Fibroblast of gingiva (primary cell): ENCODE measurements around the gene TP53I11.
A peak's percentile ranks its signal among the peaks of the same experiment; 100 is the strongest.

Source experiments
- DNase-seq: peaks from one replicate; pipeline ENCODE4 v3.0.0-alpha.2; 2011; ENCODE audit warnings: low read depth

TP53I11 gene

GRCh38 chr11:44912270-44912987 lies 38.3 kb downstream of the TP53I11 start:
- DNase-seq, result no peak

DNA sequence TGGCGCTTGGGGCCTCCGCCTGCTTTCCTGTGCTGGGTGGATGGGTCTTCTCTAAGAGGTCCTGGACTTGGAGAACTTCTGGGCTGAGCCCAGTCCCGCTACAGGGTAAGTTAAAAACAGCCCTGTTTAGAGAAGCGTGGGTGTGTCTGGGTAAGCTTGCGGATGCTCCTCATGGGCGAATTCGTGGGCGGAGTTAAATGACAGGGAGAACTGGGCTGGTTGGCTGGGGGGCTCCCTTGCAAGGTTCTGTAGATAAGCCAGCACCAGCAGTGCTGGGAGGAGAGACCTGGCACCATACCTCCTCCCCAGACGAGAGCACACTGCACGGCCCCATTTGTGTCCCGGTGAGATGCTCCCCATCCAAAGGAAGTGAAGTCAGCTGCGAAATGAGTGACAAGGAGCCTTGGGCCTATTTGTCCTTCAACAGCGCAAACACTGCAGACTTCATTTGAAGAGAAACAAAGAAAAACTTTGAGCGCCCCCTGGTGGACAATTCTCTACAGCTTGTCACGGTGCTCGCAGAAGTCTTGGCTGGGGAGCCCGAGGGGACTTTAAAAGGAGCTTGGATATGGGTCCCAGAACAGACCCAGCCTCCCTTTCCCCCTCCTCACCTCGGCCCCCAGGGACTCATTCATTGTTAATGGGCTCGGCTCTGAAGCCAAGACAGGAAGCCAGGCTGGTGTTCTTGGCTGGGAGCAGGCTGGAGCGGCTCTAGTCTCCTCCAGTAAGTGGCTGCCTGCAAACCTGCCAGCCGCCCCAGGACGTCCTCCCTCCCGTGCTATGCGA lies 39.5 kb downstream of the TP53I11 start:
- peak; percentile 64 for DNase-seq

GRCh38 chr11:44910591-44910990 lies 40.1 kb downstream of the TP53I11 start:
- no peak for DNase-seq

GRCh38 chr11:44909557-44909956 lies 41.1 kb downstream of the TP53I11 start:
- DNase-seq, result no peak

GRCh38 chr11:44906649-44907048 lies 44.0 kb downstream of the TP53I11 start:
- DNase-seq, result no peak

GRCh38 chr11:44905131-44905866 lies 45.4 kb downstream of the TP53I11 start:
- DNase-seq, result no peak

- DNase-seq, result no peak
Observed at GRCh38 chr11:44904261-44905020, 46.2 kb downstream of the TP53I11 start.

- DNase-seq, result no peak
Observed at GRCh38 chr11:44903518-44903917, 47.2 kb downstream of the TP53I11 start.

GRCh38 chr11:44903035-44903434 lies 47.6 kb downstream of the TP53I11 start:
- no peak for DNase-seq

GRCh38 chr11:44901786-44902185 lies 48.9 kb downstream of the TP53I11 start:
- no peak for DNase-seq

DNA sequence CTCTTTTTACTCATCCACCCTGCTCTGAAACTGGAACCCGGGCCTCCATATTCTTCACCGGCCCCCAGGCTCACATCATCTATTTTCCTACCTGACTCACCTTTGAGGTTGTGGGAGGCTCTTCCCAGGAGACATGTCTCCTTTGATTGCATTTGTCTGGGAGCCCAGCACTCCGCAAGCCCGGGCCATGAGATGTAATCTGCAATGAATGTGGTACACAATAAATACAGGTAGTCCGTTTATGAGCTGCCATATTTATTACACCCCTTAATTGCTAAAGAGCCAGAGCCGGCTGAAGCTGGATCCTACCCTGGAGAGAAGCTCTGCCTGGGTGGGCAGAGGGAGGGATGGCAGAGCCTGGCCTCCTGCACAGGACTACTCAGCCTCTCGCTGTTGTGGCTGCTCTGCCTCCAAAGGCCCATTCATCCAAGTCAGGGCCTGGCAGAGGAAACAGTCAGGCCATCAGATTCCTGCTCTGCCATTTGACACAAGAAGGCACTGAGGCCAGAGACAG lies 49.5 kb downstream of the TP53I11 start:
- DNase-seq, result no peak

- peak; percentile 37 for DNase-seq
Observed at GRCh38 chr11:44899959-44900358, 50.7 kb downstream of the TP53I11 start.

- DNase-seq, result peak; percentile 13
Observed at GRCh38 chr11:44893846-44894617, 56.7 kb downstream of the TP53I11 start.

- no peak for DNase-seq
Observed at GRCh38 chr11:44893308-44893822, 57.3 kb downstream of the TP53I11 start.

DNA sequence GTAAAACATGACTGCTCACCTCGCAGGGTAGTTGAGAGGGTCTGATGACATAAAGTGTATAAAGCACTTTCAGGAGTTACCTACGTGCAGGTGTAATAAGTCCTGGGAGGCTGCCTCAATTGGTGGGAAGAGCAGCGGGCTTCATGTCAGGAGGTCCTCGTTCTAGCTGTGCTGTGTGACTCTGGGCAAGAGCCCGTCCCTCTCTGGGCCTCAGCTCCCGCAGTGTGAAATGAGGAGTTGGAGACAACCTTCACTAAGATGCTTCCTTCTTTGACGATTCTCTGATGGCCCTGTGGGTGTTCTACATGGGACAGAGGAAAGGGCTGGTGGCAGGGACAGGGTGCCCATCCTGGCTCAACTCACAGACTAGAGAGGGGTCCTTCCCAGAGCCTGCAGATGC lies 57.8 kb downstream of the TP53I11 start:
- no peak for DNase-seq

- DNase-seq, result no peak
Observed at GRCh38 chr11:44889266-44889665, 61.4 kb downstream of the TP53I11 start.

DNA sequence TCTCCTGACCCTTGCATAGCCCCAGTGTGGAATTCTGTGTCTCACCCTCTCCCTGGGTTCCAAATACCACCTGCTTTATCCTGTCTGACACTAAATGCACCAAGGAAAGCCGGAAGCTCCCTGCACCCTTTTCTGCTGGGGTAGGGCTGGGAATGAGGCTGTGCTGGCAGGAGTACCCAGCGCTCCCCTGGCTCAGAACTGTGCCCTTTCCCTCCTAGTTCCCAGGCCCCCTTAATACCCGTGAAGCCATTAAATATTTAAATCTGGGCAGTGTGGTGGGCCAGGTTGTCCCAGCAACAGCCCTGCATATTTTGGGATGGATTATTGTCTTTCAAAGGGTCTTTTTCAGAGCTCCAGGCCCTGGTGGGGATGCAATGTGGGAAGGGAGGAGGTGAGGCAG lies 63.0 kb downstream of the TP53I11 start:
- no peak for DNase-seq

GRCh38 chr11:44886790-44887140 lies 63.9 kb downstream of the TP53I11 start:
- DNase-seq, result peak; percentile 12

DNA sequence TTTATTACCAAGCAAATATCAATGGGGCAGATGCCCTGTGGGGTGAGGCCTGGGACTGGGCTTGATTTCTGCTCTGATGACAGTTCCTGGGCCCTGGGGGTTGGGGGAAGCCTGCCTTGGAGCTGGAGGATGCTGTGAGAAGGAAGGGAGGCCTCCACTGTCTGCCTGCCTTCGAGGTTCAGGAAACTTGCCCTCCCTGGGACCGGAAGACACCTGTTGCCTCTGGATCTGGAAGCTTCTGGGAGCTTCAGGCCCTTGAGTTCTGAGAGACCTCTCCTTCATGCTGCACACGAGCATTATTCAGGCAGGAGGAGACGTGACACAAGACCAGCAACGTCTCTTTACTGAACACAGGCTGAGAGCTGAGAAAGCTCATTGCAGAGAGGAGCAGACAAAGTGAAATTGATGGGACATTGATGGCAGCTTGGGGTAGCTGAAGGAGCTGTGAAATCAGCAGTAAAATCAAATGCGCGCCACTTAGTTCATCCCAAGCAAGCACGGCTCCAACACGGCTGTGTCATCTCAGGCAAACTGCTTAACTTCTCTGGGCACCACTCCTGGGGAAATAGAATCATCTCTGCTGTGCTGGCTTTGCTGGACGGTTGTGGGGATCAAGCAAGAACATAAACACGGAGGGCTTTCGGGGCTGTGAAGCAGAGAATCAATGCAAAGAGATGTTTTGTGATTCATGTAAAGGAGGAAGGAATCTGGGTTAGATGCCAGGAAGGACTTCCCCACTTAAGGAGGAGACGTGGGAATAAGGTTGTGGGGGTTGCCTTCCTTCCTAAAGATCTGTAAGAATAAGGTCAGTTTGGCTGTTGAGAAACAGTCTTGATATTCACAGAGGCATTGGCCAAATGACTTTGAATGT lies 64.5 kb downstream of the TP53I11 start:
- no peak for DNase-seq
